GM21717 (cell line): ENCODE measurements around the gene OR52K2.
"Not testable (repeated sequence)": the region's sequence is repeated elsewhere in the genome, so short reads cannot be mapped to it uniquely, and the experiment has no call there.

Source experiments
- ATAC-seq: cut with Tn5 transposase; IDR thresholded peaks from one replicate; pipeline ENCODE4 v1.9.1; 2021; ENCODE audit warnings: mild to moderate bottlenecking, moderate library complexity; ENCODE audit not compliant: unreplicated experiment

OR52K2 gene

DNA sequence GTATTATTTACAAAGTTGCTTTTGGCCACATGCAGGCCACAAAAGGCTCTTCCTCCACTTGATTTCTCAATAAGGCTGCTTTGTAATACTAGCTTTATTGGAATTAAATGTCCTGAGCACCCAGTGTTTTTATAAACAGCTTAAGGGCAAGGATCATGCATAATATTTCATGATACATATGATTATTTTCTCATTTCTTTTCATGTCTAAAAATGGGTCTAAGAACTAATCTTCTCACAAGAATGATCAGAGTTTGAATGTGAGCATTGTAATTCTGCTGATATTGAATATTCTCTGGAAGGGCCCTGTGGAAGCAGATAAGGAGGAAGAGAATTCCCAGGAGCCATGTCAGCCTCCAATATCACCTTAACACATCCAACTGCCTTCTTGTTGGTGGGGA is at the start of gene OR52K2:
Gene OR52K2 (plus strand): TSS at position 301 of the 400 bp plus-strand sequence. CDS start 45 bp downstream, at position 346.
- no peak for ATAC-seq

DNA sequence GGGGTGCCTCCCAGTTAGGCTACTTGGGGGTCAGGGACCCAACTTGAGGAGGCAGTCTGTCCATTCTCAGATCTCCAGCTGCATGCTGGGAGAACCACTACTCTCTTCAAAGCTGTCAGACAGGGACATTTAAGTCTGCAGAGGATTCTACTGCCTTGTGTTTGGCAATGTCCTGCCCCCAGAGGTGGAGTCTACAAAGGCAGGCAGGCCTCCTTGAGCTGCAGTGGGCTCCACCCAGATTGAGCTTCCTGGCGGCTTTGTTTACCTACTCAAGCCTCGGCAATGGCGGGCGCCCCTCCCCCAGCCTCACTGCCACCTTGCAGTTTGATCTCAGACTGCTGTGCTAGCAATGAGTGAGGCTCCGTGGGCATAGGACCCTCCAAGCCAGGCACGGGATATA is 42.9 kb upstream of the OR52K2 start:
- not testable (repeated sequence) for ATAC-seq

DNA sequence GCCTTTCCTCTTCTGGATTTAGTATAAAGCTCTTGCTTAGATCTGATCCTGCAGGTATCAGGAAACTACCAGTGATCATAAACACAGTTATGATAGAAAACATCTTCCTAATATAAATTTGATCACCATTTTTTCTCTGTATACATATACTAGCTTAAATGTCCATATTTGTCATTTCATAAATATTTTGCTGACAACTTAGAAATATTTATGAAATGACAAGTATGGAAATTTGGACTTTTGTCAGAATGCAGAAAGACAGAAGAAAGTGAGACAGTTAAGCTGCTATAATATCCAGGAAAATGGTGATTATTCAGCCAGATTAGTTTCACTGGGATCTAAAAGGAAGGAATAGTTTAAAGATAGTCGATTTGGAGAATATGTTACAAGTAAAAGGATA is 32.8 kb upstream of the OR52K2 start:
- ATAC-seq = no peak

DNA sequence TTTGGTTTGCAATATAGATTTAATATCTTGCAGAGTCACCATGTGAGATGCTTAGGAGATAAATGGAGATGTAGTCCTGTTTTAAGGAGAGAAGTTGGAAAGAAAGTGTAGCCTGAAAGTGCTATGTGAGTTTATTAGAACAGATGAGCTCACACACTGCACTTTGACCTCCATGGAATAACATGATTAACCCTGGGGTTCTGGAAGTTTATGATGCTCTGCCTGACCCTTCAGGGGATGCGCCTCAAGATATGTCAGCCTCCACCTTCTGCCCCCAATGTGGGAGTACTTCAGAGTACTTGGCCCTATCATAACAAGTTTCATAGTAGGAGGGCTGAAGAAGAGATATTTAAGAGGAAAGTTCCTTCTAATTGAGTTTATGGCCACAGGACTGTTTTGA is 32.3 kb upstream of the OR52K2 start:
- no peak for ATAC-seq

DNA sequence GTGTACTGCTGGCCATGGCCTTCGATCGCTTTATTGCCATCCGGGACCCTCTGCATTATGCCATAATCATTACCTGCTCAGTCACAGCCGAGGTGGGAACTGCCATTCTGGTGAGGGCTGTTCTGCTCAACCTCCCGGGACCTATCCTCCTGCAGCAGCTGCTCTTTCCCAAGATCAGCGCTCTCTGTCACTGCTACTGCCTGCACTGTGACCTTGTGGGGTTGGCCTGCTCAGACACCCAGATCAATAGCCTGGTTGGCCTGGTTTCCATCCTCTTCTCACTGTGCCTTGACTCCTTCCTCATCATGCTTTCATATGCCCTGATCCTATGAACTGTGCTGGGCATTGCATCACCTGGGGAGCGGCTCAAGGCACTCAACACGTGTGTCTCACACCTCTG is 30.7 kb upstream of the OR52K2 start:
- no peak for ATAC-seq

DNA sequence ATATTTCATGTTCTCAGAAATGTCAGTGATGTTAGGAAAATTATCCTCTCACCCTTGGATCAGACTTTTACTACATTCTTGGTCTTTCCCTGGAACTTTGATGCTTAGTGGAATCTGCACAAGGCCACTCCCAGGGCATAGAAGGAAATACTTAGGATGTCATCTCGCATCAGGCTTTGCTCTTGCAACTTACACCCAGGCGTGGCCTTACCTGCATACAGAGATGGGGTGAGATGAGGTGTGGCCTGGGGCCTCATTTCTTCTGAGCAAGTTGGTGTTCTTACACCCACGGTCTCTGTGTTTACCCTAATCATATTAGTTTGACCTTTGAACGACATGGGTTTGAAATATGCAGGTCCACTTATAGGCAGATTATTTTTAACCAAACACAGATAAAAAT is 19.0 kb upstream of the OR52K2 start:
- ATAC-seq = no peak

DNA sequence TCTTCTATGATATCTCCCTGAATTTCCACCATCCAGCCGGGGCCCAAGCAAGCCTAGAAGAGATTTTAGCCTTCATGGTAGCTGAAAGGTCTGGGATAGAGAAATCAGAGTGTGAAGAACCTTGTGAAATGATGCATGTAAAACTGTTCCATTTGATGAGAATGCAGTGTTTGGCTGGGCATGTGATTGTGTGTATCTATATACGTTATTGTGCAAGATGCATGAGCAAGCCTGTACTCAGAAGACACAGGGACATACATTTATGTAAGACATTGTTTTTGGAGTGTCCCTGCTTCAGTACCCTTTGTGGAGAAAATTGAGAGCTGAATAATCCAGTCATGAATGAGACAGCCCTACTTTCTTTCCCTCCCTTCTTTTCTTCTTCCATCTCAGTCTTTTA is 15.2 kb upstream of the OR52K2 start:
- no peak for ATAC-seq

DNA sequence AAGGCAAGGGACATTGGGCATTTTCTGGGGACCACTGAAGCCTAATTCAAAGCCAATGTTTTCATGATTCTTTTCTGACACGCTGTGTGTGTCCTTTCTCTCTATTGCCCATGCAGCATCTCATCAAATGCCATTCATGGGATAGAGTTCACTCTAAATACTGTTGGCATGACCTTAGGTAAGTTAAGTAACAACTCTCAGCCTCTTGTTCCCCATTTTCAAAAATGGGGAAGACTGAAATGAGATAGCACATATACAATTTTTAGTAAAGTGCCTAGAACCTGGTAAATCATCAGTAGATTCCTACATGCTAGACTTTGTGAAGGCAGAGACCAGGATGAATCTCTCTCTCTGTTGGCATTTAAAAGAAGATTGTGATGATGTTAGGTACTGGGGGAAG is 12.7 kb upstream of the OR52K2 start:
- no peak for ATAC-seq

DNA sequence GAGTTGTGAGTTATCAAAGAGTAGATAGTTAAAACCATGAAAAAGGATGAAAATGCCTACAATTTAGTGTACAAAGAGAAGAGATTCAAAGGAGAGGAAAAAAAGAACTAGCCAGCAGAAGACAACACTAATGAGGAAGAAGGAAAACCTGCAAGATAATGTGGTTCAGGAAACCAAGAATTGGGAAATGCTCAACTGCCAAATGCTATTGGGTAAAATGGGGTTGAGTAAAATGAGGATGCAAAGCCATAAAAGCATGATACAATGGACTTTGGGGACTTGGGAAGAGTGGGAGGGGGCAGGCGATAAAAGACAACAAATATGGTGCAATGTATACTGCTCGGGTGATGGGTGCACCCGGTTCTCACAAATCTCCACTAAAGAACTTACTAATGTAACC is 7.6 kb upstream of the OR52K2 start:
- ATAC-seq = no peak

DNA sequence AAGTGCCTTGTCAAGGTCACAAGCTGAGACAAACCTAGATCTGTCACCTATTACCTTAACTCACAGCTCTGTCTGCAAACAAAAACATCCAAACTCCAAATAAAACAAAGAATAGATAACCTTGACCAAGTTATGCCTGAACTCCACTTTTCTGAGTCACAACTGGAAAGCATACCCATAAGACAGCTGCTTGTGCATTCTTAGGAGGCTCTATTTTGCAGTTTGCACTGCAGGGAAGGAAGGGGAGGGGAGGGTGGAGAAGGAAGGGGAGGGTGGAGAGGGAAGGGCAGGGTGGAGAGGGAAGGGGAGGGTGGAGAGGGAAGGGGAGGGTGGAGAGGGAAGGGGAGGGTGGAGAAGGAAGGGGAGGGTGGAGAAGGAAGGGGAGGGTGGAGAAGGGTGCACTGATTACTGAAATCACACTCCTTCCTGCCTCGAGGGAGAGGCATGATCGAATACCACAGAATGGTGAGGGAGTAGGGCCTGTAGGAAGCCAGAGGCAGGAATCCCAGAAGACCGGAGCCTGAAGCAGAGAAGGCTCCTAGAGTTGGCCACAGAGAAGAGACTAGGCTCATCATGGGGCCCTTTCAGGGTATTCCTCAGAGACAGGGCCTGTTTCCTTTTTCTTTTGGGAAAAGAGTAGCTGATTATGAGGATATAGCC is 5.7 kb upstream of the OR52K2 start:
- no peak for ATAC-seq

DNA sequence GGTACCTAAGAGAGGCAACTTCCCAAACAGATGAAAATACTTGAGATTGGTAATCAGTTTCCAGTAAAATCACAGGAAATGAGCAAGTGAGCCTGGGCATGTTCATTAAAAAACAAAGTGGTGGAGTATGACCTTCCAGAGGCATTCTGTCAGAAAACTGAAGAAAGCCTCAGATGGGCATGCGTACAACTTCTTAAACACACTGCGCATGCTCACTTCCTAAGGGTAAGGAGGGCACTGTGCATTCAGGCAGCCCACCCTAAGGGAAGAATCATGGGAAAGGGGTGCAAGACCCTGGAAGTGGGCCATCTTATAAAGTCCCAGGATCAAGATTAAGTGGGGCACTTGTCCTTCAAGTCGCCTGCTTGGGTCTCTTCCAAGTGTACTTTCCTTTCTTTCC is 4.0 kb downstream of the OR52K2 start:
- no peak for ATAC-seq

DNA sequence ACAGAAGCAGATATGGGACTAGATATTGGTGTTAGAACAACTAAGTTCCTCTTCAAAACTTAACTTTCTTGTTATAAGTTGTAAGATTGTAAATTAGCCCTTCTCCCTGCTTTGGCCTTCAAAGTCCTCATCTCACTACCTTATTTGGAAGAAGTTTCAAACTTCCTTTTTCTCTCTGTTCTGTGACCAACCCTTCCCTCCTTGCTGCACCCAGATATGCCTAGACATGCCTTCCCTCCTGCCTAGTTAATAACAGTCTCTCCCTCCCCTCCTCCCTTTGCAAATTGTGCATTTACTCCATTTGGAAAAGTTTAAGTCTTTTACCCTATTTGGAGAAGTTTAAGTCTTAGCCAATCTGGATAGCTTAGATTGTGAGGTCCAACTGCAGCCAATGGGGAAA is 4.9 kb downstream of the OR52K2 start:
- no peak for ATAC-seq

DNA sequence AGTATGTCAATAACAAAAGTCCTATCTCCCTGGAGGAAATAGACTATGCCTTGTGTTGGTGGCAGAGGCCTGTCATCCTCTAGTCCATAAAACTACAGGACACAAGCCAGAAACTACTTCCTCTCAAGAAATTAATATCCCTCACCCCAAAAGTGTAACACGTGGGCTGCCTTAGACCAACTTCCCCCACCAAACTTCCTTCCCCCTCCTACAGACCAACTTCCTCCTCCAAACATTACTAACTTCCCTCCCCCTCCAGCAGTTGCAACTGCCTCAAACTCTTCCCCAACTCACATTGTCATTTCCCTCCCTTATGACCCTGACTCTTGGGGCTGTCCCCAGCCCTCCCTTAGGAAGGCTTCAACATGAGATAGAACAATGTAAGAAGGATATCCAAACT is 6.3 kb downstream of the OR52K2 start:
- no peak for ATAC-seq

DNA sequence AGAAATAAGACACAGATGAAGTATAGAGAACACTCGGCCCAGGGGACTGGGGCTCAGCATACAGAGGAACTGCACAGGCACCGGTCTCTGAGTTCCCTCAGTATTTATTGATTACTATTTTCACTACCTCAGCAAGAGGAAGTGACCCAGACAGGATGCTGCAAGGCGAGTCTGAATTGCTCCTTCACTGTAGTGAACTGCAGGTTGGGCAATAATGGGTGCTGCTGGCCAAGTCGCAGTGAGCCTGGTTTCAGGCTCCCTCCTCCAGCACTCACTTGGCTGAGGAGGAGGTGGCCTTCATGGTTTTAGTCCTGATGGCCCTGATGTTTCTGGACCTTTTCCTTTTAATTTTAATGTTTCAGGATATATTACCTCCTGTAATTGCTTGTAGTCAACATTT is 10.4 kb downstream of the OR52K2 start:
- no peak for ATAC-seq

DNA sequence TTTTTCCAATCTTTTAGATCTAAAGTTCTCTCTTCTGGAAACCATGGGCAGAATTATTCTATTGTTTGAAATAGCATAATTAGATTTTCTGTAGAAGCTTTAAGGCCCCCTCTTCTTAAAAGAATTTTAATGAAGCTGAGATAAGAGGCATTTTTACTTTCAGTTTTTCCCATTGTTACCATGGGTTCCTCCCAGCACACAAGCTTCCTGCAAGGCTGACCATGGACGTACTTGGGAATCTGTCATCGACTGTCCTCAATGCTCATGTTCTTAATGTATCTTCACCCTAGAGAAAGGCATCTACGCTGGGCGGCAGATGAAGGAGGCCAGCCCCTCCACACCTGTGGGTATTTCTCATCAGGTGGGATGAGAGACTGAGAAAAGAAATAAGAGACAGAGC is 11.1 kb downstream of the OR52K2 start:
- ATAC-seq = no peak

DNA sequence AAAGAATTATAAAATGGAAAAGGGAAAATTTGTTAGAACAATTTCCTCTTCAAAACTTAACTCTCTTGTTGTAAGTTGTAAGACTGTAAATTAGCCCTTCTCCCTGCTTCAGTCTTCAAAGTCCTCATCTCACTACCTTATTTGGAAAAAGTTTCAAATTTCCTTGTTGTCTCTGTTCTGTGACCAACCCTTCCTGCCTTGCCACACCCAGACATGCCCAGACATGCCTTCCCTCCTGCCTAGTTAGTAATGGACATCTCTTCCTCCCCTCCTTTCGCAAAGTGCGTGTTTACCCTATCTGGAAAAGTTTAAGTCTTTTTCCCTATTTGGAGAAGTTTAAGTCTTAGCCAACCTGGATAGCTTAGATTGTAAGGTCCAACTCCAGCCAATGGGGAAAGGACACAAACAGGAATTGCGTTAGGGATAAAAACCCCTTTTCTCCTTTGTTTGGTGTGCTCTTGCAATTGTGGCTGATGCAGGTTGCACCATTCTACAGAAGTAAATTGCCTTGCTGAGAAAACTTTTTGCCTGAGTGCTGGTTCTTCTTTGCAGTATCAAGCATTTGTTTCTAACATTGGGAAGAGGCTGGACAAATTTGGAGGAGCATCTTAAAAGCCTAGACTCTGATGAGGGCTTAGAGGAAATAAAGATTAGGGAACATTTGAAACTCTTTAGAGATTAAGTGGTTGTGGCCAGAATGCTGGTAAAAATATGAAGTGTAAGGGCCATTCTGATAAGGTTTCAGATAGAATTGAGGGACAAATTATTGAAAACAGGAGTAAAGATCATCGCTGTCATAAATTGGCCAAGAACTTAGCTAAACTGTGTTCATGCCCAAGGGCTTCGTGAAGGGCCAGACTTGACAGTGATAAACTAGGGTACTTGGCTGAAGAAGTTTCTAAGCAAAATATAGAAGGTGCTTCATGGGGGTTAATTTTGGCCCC is 15.4 kb downstream of the OR52K2 start:
- ATAC-seq = no peak

DNA sequence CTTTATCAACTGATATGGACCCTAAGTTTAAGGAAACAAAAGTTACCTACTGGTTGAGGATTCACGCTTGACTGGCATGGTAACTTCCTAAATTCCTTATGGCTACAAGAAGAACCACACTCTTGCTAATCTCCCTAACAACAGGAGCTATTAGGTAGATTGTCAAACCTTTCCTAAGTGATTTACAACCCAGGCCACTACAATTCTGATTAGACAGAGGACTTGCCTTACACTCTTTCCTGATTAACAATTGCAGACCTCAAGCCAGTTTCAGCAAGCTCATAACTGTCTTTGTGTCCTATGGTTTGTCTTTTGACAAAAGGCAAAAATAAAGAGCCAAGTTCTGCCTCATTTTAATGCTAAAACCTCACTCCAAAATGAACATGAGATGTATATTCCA is 16.3 kb downstream of the OR52K2 start:
- no peak for ATAC-seq

DNA sequence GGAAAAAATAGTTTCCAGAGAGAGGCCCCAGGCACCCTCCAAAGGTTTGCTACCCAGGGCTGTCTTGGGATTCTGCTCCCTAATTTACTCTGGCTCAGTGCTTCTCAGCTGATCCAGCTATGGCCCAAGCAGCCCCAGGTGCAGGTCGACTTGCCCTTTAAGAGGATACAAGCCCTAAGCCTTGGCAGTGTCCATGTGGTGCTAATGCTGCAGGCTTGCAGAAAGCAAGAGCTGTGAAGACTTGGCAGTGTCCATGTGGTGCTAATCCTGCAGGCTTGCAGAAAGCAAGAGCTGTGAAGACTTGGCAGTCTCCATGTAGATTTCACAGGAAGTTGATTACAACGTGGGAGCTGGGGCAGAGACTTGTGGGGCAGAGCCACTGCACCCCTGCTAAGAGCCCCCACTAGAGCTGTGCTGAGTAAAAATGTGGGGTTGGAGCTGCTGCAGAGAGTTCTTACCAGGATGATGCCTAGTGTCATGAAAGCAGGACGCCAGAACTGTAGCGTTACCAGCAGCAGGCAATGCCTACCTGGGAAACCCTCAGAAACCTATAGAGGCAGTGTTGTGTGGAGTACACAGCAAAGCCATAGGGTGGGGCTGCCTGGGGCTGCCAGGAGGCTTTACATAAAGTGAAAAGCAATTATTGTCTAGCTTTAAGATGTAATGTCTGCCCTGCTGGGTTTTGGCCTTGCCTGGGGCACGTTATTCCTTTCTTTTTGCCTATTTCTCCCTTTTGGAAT is 17.2 kb downstream of the OR52K2 start:
- no peak for ATAC-seq

DNA sequence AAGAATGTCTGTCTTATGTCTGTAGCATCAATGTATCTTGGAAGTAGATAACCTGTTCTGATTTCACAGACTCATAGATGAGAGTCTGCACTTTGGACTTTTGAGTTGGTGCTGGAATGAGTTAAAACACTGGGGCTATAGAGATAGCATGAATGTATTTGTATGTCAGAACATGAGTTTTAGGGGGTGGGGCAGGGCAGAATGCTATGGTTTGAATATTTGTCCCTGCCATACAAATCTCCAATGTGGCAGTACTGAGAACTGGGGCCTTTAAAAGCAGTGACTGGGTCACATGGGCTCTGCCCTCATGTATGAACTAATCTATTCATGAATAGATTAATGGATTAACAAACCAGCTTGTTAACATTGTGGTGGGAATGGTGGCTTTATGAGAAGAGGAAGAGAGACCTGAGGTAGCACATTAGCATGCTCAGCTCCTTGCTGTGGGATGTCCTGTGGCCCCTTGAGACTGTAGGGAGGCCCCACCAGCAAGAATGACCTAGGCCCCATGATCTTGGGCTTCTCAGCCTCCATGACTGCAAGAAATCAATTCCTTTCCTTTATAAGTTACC is 17.9 kb downstream of the OR52K2 start:
- ATAC-seq = no peak

DNA sequence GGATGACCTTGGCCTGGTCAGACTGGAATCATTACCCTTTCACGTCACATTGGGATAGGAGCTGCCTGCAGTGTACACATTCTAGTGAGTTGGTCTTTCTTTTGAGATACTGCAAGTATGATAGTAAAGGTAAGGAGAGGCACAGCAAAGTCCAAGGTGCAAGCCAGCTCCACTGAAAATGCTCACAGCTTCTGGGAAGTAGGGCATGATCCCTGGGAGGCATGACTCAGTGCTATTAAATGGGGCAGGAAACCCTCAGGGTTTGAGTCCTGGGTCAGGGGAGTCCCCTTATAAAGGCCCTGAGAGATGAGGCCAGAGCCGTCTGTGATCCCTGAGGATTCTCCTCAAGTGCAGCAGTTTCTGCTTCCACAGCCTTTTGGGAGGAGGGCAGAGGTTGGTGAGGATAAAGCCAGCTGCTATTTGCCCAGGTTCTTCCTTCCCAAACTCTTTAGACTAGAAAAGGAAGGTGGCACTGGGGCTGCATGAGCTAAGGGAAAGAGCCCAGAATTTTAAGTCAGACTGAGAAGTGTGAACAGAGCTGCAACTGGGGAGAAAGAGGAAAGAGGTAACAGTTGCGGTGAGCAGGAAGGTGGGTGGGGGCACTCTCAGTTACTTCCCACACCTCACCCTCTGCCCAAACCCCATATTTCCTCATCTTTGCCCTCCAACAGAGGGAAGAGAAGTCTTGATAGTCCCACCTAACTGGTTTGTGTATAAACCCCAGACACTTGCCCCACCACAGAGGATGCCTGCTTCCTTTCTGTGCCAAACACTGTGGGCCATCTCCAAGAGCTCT is 18.9 kb downstream of the OR52K2 start:
- ATAC-seq = no peak

DNA sequence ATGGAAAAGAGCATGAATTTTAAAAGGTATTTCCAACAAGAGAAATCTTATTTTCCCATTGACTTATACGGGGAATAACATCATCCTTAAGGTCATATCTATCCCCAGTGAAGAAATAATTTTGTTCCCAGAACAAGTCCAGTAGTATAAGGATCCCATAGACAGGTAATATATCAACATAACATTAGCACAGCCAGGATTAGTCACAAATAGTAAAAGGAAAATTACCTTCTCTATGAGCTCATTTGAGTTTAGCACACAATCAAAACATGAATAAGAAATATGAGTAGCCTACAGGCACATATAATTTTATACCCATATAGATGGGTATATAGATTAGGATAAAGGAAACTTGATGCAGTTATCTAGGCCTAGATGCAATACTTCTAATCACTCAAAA is 30.5 kb downstream of the OR52K2 start:
- no peak for ATAC-seq
